Subcutaneous adipose tissue (tissue), 4 donors: Measurements from ENCODE around the gene GFPT2. TPM values are rescaled to one million over a fixed set of nuclear protein-coding genes. Genes with fewer than 3 reads are reported as not detected.

Experiments
- CTCF ChIP-seq: fragments of 450-650 bp; IDR thresholded peaks from one replicate; pipeline ENCODE4 v1.5.1; 2016; ENCODE audit warnings: low read depth, mild to moderate bottlenecking, control low read depth, antibody characterized with exemption, moderate library complexity
- total RNA-seq, 4 donors: library from RNA; depleted of rRNA; stranded (reverse); fragments of >200 nt; gene quantifications; one replicate each; pipeline ENCODE4 v1.1.0, GENCODE V29; 2016

GFPT2 gene
- total RNA-seq, 4 donors from 2014 or later, result 27.3 to 46.0 (median 42.1) TPM

- no peak for TF ChIP-seq CTCF
These were observed 29.8 kb upstream of the GFPT2 start for GRCh38 chr5:180382926-180383325.

GRCh38 chr5:180381851-180382480, 28.8 kb upstream of the GFPT2 start:
- TF ChIP-seq CTCF, result no peak

- no peak for TF ChIP-seq CTCF
These were observed 28.3 kb upstream of the GFPT2 start for GRCh38 chr5:180381428-180381827.

- no peak for TF ChIP-seq CTCF
These were observed 27.7 kb upstream of the GFPT2 start for GRCh38 chr5:180380856-180381255.

- TF ChIP-seq CTCF, result no peak
These were observed 27.3 kb upstream of the GFPT2 start for GRCh38 chr5:180380441-180380840.

GRCh38 chr5:180379355-180380070, 26.4 kb upstream of the GFPT2 start:
- no peak for TF ChIP-seq CTCF

GRCh38 chr5:180378438-180379344, 25.6 kb upstream of the GFPT2 start:
- no peak for TF ChIP-seq CTCF
